ENCODE results near the gene PAX5. TPM values are rescaled to one million over a fixed set of nuclear protein-coding genes. Genes with fewer than 3 reads are reported as not detected.

The PAX5 gene
- total RNA-seq, 3 donors from 2014 or later, result 0.59 TPM; not detected in 2

- DNase-seq (ENCODE audit: low spot score in 2 of 2), result no peak
- TF ChIP-seq POLR2A (IDR thresholded peaks at IDR 0.05) (no peak), POLR2AphosphoS5 (IDR thresholded peaks at IDR 0.05) (no peak)
- TF ChIP-seq, protein P1, sequence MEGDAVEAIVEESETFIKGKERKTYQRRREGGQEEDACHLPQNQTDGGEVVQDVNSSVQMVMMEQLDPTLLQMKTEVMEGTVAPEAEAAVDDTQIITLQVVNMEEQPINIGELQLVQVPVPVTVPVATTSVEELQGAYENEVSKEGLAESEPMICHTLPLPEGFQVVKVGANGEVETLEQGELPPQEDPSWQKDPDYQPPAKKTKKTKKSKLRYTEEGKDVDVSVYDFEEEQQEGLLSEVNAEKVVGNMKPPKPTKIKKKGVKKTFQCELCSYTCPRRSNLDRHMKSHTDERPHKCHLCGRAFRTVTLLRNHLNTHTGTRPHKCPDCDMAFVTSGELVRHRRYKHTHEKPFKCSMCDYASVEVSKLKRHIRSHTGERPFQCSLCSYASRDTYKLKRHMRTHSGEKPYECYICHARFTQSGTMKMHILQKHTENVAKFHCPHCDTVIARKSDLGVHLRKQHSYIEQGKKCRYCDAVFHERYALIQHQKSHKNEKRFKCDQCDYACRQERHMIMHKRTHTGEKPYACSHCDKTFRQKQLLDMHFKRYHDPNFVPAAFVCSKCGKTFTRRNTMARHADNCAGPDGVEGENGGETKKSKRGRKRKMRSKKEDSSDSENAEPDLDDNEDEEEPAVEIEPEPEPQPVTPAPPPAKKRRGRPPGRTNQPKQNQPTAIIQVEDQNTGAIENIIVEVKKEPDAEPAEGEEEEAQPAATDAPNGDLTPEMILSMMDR (IDR thresholded peaks at IDR 0.05), result no peak
- Histone ChIP-seq H3K27me3 (no peaks in the 10 kb centered on the region), H3K4me1 (no peaks in the 10 kb centered on the region), H3K9me3 (no peaks in the 10 kb centered on the region), H3K36me3 (no peaks in the 10 kb centered on the region), H3K4me3 (no peak overlapping the region), H3K27ac (no peak overlapping the region)
- intact Hi-C loops (cut with DNase I; ENCODE audit: low total_unique reads), result no loop called here
Measured at GRCh38 chr9:36905101-36906066, 128.7 kb downstream of the PAX5 start.

GRCh38 chr9:36903541-36904435, 130.3 kb downstream of the PAX5 start:
- H3K27me3 ChIP-seq, result no peaks in the 10 kb centered on the region

DNA sequence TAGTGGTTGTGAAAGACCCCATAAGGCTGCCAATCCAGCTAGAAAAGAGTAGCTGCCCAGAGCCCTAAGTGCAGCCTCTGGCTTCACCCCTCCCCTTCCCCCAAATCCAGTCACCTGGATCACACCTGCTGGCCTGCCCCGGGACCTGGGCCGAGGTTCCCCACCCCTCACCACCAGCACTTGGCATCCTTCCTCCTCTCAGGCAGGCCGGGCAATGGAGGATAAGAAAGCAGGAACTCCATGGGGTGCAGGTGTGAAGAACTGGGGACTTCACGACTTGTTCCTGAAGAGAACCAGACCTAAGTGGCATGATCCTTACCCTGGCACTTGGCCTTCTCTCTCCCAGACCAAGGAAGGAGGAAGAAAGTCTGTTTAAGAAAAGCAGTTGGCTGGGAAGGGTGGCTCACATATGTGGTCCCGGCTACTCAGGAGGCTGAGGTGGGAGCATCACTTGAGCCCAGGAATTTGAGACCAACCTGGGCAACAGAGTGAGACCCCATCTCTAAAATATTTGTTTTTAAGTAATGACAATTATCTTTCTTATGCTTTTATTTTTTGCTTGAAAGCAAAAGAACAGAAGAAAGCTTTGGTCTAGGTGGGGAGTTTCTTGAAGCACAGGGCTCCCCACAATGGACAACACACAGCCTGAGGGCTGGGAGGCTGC, 131.1 kb downstream of the PAX5 start:
- TF ChIP-seq POLR2AphosphoS5 (IDR thresholded peaks at IDR 0.05) (no peak), POLR2A (IDR thresholded peaks at IDR 0.05) (no peak)
- TF ChIP-seq, protein P1 (IDR thresholded peaks at IDR 0.05), result no peak
- DNase-seq (ENCODE audit: low spot score in 2 of 2), result no peak

More at GRCh38 chr9:36903541-36904435, 130.3 kb downstream of the PAX5 start:
- DNase-seq (ENCODE audit: low spot score in 2 of 2), result no peak
- no peaks in the 10 kb centered on the region for H3K4me1 ChIP-seq
- TF ChIP-seq POLR2AphosphoS5 (IDR thresholded peaks at IDR 0.05) (no peak), POLR2A (IDR thresholded peaks at IDR 0.05) (no peak)
- TF ChIP-seq, protein P1 (IDR thresholded peaks at IDR 0.05), result no peak
- intact Hi-C loops (cut with DNase I; ENCODE audit: low total_unique reads), result no loop called here
- no peaks in the 10 kb centered on the region for H3K9me3 ChIP-seq
- H3K27ac ChIP-seq, result no peak overlapping the region
- no peaks in the 10 kb centered on the region for H3K36me3 ChIP-seq
- H3K4me3 ChIP-seq, result no peak overlapping the region

DNA sequence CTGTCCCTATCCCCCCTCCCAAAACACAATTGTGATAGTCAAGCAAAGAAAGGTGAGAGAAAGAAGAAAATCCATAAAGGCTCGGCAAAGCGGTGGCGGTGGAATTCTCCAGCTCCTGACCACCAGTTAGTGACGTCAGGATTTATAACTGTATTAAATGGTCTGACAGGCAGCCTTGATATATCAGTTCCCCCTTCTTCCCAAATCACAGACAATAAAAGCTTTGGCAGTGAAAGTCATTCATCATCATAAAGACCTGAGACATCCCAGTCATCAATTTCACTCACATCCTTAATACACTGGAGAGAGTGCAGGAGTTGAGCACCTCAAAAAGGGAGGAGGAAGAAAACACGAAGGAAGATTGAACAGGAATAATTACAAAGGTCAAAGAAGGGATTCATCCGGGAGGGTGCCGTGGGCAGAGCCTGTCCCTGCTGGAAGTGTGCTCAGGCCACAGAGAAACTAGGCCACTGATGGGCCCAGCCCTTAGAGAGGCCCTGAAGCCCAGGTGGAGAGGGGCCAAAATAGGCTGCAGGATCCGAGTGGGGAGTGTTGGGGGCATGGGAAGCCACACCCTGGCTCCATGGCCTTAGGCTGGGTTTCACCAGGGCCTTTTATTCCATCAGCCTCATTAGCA, 131.9 kb downstream of the PAX5 start:
- Histone ChIP-seq H3K4me1 (no peaks in the 10 kb centered on the region), H3K36me3 (no peaks in the 10 kb centered on the region), H3K27ac (no peak overlapping the region), H3K9me3 (no peaks in the 10 kb centered on the region), H3K4me3 (no peak overlapping the region), H3K27me3 (no peaks in the 10 kb centered on the region)
- TF ChIP-seq, protein P1 (IDR thresholded peaks at IDR 0.05), result no peak
- TF ChIP-seq POLR2A (IDR thresholded peaks at IDR 0.05), result no peak
- no peak for TF ChIP-seq POLR2AphosphoS5 (IDR thresholded peaks at IDR 0.05)
- intact Hi-C loops (cut with DNase I; ENCODE audit: low total_unique reads), result no loop called here
- no peak for DNase-seq (ENCODE audit: low spot score in 2 of 2)

More for the DNA sequence above, 131.1 kb downstream of the PAX5 start:
- Histone ChIP-seq H3K27me3 (no peaks in the 10 kb centered on the region), H3K36me3 (no peaks in the 10 kb centered on the region), H3K9me3 (no peaks in the 10 kb centered on the region), H3K27ac (no peak overlapping the region), H3K4me1 (no peaks in the 10 kb centered on the region), H3K4me3 (no peak overlapping the region)
- intact Hi-C loops (cut with DNase I; ENCODE audit: low total_unique reads), result no loop called here

All from breast epithelium (tissue), 4 donors.